ENCODE data around the gene HES4. TPM values are rescaled to one million over a fixed set of nuclear protein-coding genes. Genes with fewer than 3 reads are reported as not detected.

HES4 gene
- total and polyA plus RNA-seq, 2 of the 13 experiments (the other 11 are each of a cell fraction or from before 2014, with no cell fraction given): 8.8 to 10.6 TPM

- TF ChIP-seq AKNA (CRISPR knock-in tag; IDR thresholded peaks at IDR 0.05; ENCODE audit: borderline replicate concordance) (no peak), TRAFD1 (CRISPR knock-in tag; IDR thresholded peaks at IDR 0.05; ENCODE audit: borderline replicate concordance) (no peak), ZNF687 (CRISPR knock-in tag; IDR thresholded peaks at IDR 0.05) (peak; percentile 80), ZKSCAN8 (CRISPR knock-in tag; IDR thresholded peaks at IDR 0.05; ENCODE audit: borderline replicate concordance) (0 out of 2 replicates have a peak, but pooled peaks have one; percentile 51), ZNF343 (CRISPR knock-in tag; IDR thresholded peaks at IDR 0.05) (no peak), NFKB2 (CRISPR knock-in tag; IDR thresholded peaks at IDR 0.05; ENCODE audit: borderline replicate concordance) (peak; percentile 52; the same call in 1 of the 2 replicates), RFXAP (CRISPR knock-in tag; IDR thresholded peaks at IDR 0.05; ENCODE audit: borderline replicate concordance) (no peak), MAZ (IDR thresholded peaks at IDR 0.05; ENCODE audit: borderline replicate concordance, low read depth, low read length) (no peak), MAZ (CRISPR knock-in tag; IDR thresholded peaks at IDR 0.05; ENCODE audit: low read depth) (peak; percentile 70), PAWR (CRISPR knock-in tag; IDR thresholded peaks at IDR 0.05; ENCODE audit: borderline replicate concordance) (no peak), ZEB1 (IDR thresholded peaks at IDR 0.05; ENCODE audit: insufficient replicate concordance, low read depth) (peak; percentile 25), PATZ1 (CRISPR knock-in tag; IDR thresholded peaks at IDR 0.05) (peak; percentile 52; the same call in 1 of the 2 replicates), ZSCAN21 (CRISPR knock-in tag; IDR thresholded peaks at IDR 0.05; ENCODE audit: borderline replicate concordance) (peak; percentile 67), NFYB (CRISPR knock-in tag; IDR thresholded peaks at IDR 0.05) (0 out of 2 replicates have a peak, but pooled peaks have one; percentile 33), KAT8 (CRISPR knock-in tag; IDR thresholded peaks at IDR 0.05) (peak; percentile 76)
Observed at GRCh38 chr1:1013105-1013921, 13.4 kb upstream of the HES4 start, which contains the start of gene ISG15 (continued).

Data from HepG2 (cell line).